Rectal smooth muscle tissue (tissue), 1 donor: ENCODE measurements around the gene FAM131C.

Experiments used
- H3K27ac ChIP-seq: one replicate; pipeline ENCODE4 v1.7.0; 2013; ENCODE audit warnings: low read depth, low read length, inconsistent platforms
- H3K27me3 ChIP-seq: one replicate; pipeline ENCODE4 v1.7.0; 2013; ENCODE audit warnings: low read length; ENCODE audit not compliant: control insufficient read depth, insufficient read depth
- H3K36me3 ChIP-seq: one replicate; pipeline ENCODE4 v1.7.0; 2013; ENCODE audit warnings: low read length; ENCODE audit not compliant: control insufficient read depth, insufficient read depth
- H3K4me1 ChIP-seq: one replicate; pipeline ENCODE4 v1.7.0; 2013; ENCODE audit warnings: low read length; ENCODE audit not compliant: control insufficient read depth, insufficient read depth
- H3K4me3 ChIP-seq: one replicate; pipeline ENCODE4 v1.7.0; 2013; ENCODE audit warnings: low read length
- H3K9ac ChIP-seq: one replicate; pipeline ENCODE4 v1.7.0; 2013; ENCODE audit warnings: low read length

The FAM131C gene

DNA sequence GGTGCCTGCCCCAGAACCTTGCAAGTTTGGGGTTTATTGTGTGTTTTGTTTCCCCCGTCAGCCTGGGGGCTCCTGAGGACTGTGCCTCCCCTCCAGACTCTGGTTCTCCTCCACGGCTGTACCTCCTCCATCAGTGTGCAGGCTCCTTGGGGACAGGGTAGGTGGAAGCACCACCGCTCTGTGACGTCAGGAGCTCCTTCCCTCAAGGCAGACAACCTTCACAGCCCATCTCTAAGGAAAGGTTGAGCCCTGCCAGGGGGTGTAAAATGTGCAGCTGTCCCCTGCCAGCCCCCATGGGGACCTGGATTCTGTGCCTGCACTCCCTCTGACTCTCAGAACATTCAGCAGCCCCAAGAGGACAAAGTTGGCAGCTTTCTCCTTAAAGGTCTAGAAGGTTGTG lies 55.1 kb downstream of the FAM131C start:
- H3K4me3 ChIP-seq = peak overlapping the region; percentile 51
- H3K27me3 ChIP-seq = no peaks in the 10 kb centered on the region
- no peak overlapping the region for H3K9ac ChIP-seq
- peak overlapping the region; percentile 99 for H3K27ac ChIP-seq
- H3K4me1 ChIP-seq = peaks cover 57% of the 10 kb centered on the region
- no peaks in the 10 kb centered on the region for H3K36me3 ChIP-seq

DNA sequence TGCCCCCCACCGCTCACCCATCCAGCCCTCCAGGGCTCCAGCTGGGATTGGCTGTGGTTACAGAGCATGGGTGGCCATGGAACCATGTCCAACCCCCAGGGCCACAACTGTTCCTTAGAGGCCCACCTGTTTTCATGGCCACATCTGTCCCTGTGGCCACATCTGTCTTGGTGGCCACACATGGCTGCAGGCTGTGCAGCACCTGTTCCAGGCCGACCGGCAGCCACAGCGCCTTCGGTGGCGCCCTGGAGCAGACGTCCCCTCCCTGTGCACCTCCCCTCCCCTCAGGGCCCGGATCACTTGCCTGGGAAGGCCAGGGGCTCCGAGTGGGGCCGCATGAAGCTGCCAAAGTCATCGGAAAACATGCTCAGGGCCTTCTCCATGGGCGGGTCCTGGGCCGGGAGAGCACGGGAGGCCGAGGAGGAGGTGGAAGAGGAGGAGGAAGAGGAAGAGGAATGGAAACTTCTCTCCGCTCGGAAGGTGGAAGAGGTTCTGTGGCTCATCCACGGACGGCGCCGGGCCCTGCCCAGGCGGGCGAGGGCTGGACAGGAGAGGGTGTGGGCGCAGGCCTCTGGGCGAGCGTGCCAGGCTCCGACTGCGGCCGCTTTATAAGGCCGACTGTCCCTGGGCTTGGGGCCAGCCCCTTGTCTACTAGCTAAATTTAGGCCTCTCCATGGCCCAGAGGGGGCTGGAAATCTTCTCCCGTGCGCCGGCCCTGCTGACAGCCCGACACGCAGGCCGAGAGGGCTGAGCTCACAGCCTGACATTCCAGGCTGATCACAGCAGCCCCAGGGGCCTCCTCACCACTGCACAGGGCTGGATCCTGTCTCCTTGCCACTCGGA lies 55.8 kb downstream of the FAM131C start, which contains the start of gene HSPB7:
Gene HSPB7 (minus strand): TSS at position 583 of the 843 bp plus-strand sequence. CDS start 80 bp downstream, at position 503.
- Histone ChIP-seq H3K4me1 (peaks cover 57% of the 10 kb centered on the region), H3K27me3 (no peaks in the 10 kb centered on the region), H3K27ac (peak within 1 kb of the TSS; percentile 99), H3K36me3 (no peaks in the 10 kb centered on the region), H3K4me3 (peak within 1 kb of the TSS; percentile 72), H3K9ac (peak within 1 kb of the TSS; percentile 96)

DNA sequence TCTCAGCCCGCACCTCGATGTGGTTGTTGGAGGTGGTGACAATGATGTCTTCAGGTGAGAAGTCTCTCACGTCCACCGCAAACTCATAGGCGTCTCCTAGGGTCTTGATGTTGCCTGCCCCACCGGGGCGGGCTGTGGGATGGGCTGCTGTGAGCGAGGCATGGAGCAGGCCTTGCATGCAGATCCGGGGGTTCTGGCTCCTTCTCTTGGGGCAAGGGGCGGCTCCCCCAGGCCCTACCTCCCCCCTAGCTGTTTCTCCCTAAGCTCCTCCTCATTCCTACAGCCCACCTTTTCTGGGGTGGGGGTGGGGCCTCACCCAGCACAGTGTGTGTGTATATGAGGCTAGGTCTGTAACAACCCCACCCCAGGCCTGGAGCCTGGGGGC lies 56.4 kb downstream of the FAM131C start:
- H3K4me1 ChIP-seq = peaks cover 60% of the 10 kb centered on the region
- peak overlapping the region; percentile 72 for H3K4me3 ChIP-seq
- H3K9ac ChIP-seq = peak overlapping the region; percentile 96
- H3K27me3 ChIP-seq = no peaks in the 10 kb centered on the region
- no peaks in the 10 kb centered on the region for H3K36me3 ChIP-seq
- H3K27ac ChIP-seq = peak overlapping the region; percentile 99

DNA sequence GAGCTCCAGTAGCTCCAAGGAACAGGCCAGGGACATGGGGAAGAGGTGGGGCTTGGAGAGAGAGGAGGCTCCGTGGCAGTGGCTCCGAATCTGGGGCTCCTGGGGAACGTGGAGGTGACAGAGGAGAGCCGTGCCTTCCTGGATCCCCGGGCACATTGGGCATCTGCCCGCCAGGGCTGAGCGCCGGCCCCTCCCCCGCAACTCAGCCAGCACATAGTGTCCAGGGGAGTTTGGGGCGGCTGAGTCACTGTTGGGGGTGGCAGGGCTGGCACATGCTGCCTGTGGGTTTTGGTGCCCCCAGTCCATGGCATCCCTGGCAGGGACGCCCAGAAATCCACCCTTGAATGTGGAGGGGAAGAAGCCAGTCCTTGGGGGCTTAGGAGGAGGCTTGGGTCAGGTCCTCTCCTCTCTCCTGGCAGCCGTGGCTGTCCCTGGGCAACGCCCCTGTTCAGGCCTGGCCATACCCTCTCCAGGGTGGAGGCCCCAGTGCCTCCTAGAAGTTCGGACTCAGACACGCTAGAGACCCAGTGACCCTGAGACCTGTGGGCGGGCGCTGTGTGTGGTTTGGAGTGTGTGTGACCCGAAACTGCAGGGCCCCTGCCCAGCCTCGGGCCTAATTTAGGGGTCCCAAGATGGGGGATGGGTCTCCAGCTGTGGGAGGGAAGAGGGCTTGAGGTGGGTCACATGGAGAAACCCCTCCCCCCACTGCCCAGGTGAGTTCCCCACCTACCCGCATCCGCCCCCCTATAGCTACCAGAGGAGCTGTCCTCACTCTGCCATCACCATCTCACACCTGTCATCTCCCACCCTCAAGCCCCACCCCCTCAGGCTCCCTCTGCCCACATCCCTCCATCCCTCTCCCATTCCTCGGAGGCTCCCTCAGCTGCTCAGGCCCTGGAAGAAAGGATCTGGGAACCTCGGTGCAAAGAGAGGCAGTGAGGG lies 57.2 kb downstream of the FAM131C start:
- no peak overlapping the region for H3K9ac ChIP-seq
- H3K36me3 ChIP-seq = no peaks in the 10 kb centered on the region
- H3K4me3 ChIP-seq = peak overlapping the region; percentile 72
- H3K27ac ChIP-seq = peak overlapping the region; percentile 99
- no peaks in the 10 kb centered on the region for H3K27me3 ChIP-seq
- H3K4me1 ChIP-seq = peaks cover 53% of the 10 kb centered on the region

DNA sequence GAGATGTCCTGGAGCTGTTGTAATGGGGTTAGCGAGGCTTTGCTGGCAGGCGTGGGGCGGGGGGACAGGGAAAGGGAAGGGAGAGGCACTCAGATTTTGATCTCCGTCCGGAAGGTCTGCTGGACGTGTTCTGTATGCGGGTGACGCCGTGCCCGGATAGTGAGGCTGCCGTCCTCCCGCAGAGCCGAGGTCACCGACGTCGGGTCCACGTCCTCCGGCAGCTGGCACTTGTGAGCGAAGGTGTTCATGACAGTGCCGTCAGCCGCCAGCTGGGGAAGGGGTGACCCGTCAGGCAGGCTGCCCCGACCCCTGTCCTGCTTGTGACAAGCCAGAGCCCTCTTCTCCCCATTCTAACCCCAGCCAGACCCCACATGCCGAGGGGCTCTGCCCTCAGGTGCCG lies 58.0 kb downstream of the FAM131C start:
- Histone ChIP-seq H3K4me3 (peak overlapping the region; percentile 30), H3K4me1 (peaks cover 50% of the 10 kb centered on the region), H3K36me3 (no peaks in the 10 kb centered on the region), H3K27ac (peak overlapping the region; percentile 99), H3K27me3 (no peaks in the 10 kb centered on the region), H3K9ac (no peak overlapping the region)

DNA sequence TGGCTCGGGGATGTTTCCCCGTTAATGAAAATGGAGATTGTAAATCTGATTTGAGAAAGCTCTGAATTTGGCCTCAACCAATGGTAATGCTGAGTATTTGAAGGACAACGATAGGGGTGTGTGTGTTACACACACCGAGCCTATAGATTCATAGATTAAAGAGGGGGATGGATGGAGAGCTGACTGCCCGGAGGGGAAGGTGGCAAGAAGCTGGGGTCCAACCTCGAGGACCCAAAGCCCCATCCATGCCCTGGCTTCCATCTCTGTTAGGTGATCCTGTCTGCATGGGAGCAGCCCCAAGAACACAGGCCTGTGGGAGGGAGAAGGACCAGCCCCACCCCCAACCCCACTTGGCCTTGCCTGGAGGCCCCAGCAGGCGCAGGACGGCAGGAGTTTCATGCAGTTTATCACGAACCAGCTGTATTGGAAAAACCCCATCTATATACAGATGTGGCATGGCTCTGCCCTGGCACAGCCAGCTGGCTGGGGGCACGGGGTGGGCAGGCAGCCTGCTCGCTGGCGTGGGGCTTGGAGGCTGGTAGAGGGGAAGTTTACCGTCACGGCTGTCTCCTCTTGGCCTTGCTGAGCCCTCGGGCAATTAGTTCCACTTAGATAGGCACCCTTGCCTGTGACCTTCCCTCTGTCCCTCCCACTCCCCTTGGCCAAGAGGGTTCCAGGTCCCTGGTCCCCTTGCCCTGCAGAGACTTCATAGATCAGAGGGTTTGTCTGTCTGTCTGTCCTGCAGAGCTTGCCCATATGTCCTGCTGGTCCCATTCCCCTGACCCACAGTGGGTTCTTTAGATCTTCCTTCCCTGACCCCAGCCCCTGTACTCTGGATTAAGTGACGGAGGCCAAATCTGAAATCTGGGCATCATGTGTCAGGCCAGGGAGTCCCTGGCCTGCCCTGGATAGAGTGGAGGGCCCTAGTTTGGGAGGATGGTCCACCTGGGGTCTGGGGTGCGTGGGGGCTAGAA lies 58.7 kb downstream of the FAM131C start:
- H3K4me1 ChIP-seq = peaks cover 43% of the 10 kb centered on the region
- peak overlapping the region; percentile 30 for H3K4me3 ChIP-seq
- no peak overlapping the region for H3K9ac ChIP-seq

DNA sequence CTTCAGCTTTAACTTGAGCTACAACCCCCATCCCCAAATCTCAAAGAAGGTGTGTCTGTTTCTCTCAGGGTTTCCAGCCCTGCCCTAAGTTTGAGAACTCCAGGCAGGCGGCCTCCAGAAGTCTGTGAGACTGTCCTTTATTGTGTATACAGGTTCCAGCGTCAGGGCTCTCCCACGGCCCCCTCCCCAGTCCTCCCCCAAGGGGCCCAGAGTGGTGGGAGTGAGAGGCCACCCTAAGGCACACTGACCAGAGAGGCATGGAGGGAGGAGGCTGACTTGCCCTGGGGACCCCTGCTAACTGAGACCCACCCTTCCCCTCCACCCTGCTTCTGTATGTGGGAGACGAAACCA lies 59.6 kb downstream of the FAM131C start:
- Histone ChIP-seq H3K27ac (peak overlapping the region; percentile 99), H3K9ac (no peak overlapping the region), H3K36me3 (no peaks in the 10 kb centered on the region), H3K4me1 (peaks cover 36% of the 10 kb centered on the region), H3K4me3 (no peak overlapping the region), H3K27me3 (no peaks in the 10 kb centered on the region)

More for the DNA sequence above, 58.7 kb downstream of the FAM131C start:
- Histone ChIP-seq H3K27me3 (no peaks in the 10 kb centered on the region), H3K27ac (peak overlapping the region; percentile 99), H3K36me3 (no peaks in the 10 kb centered on the region)

DNA sequence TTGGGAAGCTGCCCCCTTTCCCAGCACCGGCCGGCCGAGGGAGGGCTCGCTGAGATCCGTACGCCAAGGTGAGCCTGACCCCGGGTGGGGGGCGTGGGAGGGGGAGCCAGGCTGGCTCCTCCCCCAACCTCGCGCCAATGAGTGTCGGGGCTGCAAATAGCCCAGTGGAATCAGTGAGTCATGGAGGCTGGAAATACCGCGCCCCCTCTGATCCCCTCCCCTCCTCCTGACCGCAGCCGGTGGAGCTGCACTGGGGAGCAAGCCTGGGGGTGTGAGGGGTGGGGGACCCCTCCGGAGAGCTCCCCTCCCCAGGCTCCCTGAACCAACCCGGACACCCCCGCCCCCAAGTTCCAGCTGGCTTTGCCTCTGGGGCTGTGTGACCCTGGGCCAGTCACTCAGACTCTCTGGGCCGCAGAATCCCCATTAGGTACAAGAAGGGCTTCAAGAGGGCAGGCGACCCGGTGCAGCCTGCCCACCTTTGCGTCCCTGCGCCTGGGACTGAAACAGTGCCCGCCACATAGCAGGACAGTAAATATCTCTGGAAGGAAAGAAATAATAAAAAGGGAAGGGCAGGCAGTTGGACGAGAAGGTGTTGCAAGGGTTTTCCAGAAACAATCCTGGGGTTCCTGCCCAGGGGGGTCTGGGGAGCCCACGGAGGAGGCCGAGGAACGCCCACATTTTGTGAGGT lies 60.1 kb downstream of the FAM131C start:
- peaks cover 32% of the 10 kb centered on the region for H3K4me1 ChIP-seq
- no peak overlapping the region for H3K4me3 ChIP-seq
- H3K9ac ChIP-seq = no peak overlapping the region
- no peaks in the 10 kb centered on the region for H3K36me3 ChIP-seq
- H3K27ac ChIP-seq = peak overlapping the region; percentile 99
- H3K27me3 ChIP-seq = no peaks in the 10 kb centered on the region

DNA sequence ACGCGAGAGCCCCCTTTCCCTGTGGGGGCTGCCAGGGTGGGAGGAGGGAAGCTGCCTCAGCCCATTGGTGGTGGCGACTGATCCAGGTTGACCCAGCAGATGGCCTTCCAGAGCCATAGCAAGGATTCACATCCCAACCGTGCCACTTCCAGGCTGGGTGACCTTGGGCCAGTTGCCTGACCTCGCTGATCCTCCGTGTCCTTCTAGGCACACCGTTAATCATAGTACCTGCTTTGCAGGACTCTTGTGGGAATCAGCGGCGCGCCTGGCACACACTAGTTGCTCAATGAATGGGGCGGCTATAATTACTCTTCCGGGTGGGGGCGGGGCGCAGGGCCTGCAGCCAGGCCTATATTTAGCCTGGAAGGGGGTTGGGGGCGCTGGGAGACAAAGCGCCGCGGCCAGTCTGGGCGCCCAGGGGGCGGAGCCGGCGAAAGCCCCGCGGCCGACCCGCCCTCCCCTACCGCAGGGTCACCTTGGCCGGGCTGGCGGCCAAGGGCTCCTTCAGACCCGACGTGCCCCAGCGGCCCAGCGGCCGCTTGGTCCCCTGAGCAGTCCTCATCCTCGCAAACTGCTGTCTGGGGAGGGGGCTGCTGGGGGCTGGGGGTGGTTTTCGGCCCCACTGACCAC lies 60.7 kb downstream of the FAM131C start:
- peak overlapping the region; percentile 56 for H3K4me3 ChIP-seq
- no peak overlapping the region for H3K9ac ChIP-seq
- peak overlapping the region; percentile 99 for H3K27ac ChIP-seq
- no peaks in the 10 kb centered on the region for H3K36me3 ChIP-seq
- no peaks in the 10 kb centered on the region for H3K27me3 ChIP-seq
- peaks cover 28% of the 10 kb centered on the region for H3K4me1 ChIP-seq

DNA sequence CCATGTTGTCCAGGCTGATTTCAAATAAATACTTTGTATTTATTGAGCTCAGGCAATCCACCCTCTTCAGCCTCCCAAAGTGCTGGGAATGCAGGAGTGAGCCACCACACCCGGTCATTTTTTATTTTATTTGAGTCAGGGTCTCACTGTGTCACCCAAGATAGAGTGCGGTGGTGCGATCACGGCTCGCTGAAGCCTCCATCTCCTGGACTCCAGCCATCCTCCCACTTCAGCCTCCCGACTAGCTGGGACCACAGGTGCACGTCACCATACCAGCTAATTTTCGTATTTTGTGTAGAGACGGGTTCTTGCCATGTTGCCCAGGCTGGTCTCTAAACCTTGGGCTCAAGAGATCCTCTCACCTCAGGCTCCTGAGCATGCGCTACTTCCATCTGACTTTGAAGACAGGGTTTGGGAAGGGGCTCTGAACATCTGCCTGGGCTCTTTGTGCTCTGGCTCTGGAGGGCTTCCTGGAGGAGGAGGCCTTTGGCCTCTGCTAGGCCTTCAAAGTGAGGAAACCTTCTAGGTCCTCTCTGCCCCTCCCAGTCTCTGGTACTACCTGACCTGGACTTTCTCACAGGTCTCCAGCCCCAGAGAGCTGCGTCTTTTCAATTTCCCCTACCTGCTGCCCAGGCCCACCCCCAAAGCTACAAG lies 61.4 kb downstream of the FAM131C start:
- no peaks in the 10 kb centered on the region for H3K27me3 ChIP-seq
- no peak overlapping the region for H3K9ac ChIP-seq
- H3K4me3 ChIP-seq = peak overlapping the region; percentile 56
- peaks cover 28% of the 10 kb centered on the region for H3K4me1 ChIP-seq
- no peaks in the 10 kb centered on the region for H3K36me3 ChIP-seq
- H3K27ac ChIP-seq = peak overlapping the region; percentile 99
